KBM-7 (cell line): Measurements from ENCODE around the gene DHRS4.
A peak's percentile ranks its signal among the peaks of the same experiment; 100 is the strongest.
"Not testable (repeated sequence)": the region's sequence is repeated elsewhere in the genome, so short reads cannot be mapped to it uniquely, and the experiment has no call there.

Experiments
- DNase-seq: peaks from one replicate; pipeline ENCODE4 v3.0.0-alpha.2; 2015
- in situ Hi-C: fragments of 300-500 bp; cut with MboI; formaldehyde crosslinking; loops from 2 replicates; pipeline ENCODE4 v1.14.3; 2020; ENCODE audit warnings: low sequenced_read_pairs, low pct_unique_long_range_greater_than_20kb, mixed read lengths

DHRS4 gene

DNA sequence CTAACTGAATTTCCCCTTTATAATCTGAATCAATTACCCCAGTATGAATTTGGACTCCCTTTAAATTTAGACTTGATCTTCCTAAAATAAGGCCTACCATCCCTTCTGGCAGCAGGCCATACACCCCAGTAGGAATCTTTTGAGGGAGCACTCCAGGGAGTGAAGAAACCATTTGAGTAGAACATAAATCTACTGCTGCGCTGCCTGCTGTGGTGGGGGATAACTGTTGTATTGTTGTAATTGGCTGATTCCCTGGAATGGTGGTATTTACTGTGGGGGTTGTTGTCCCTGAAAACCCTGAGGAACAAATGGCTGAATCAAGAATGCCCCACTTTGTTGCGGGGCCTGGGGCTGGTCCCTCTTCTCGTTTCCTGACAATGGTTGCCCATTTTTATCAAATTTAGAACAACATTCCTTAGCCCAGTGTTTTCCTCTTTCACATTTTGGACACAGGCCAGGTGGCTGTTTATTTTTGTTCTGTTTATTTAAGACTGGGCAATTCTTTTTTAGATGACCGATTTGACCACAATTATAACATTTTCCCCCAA is 59.2 kb downstream of the DHRS4 start:
- DNase-seq, in situ Hi-C loops: not testable (repeated sequence)

DNA sequence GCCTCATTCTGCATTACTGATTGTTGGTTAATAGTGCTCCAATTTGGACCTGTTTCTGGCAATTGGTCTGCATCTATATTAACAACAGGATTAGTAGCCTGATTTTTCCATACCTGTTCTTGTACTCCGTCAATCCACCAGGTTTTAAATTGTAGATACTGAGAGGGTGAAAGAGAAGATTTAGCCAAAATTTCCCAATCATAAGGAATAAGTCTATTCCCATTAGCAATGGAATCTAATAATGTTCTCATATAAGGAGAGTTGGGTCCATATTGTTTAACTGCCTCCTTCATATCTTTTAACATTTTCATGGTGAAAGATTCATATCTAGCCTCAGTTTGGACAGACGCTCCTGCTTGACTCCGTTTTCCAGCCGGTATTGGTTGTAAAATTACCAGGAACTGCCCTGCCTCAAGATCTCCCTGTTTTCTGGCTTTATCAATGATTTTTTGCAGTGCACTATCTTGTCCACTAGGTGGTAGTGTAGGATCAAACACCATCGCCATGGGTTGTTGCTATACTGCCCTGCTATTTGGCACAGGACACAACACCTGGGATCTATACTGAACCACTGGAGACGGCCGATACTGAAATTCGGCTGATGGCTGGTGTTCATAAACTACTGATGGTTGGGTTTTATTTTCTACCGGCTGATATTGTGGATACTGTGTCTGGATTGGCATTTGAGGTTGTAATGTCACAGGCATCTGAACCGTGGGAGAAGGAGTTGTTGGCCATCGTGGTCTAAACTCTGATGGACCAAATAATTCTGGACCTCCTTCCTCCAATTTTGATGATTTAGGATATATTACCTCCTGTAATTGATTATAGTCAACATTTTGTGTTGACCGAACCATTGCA is 60.3 kb downstream of the DHRS4 start:
- in situ Hi-C loops: no loop called here
- peak; percentile 90 for DNase-seq

DNA sequence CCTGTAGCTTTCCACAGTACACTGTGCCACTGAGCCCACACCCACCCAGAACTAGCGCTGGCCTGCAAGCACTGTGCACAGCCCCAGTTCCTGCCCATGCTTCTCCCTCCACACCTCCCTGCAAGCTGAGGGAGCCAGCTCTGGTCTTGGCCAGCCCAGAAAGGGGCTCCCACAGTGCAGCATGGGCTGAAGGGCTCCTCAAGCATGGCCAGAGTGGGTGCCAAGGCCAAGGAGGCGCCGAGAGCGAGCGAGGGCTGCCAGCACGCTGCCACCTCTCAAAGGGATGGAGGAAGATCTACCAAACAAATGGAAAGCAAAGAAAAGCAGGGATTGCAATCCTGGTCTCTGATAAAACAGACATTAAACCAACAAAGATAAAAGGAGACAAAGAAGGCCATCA is 62.2 kb downstream of the DHRS4 start:
- DNase-seq, in situ Hi-C loops: not testable (repeated sequence)
